Testis (tissue), 3 donors: ENCODE results near the gene ACTMAP. TPM values are rescaled to one million over a fixed set of nuclear protein-coding genes. Genes with fewer than 3 reads are reported as not detected.

Source experiments
- DNase-seq: peaks from one replicate; pipeline ENCODE4 v3.0.0-alpha.2; 2019
- H3K27ac ChIP-seq, 2 donors: fragments of 200-600 bp; sonication (generic); one replicate each; pipeline ENCODE4 v1.5.1; 2019
- H3K27me3 ChIP-seq: fragments of 200-600 bp; sonication (generic); one replicate; pipeline ENCODE4 v1.5.1; 2019
- H3K36me3 ChIP-seq: fragments of 200-600 bp; sonication (generic); one replicate; pipeline ENCODE4 v1.5.1; 2017; ENCODE audit warnings: low read depth; ENCODE audit errors: missing control alignments
- H3K4me1 ChIP-seq: fragments of 200-600 bp; sonication (generic); one replicate; pipeline ENCODE4 v1.5.1; 2019
- H3K4me3 ChIP-seq, 2 donors: fragments of 200-600 bp; sonication (generic); one replicate each; pipeline ENCODE4 v1.5.1; 2017 to 2019
- H3K9me3 ChIP-seq: fragments of 200-600 bp; sonication (generic); one replicate; pipeline ENCODE4 v1.5.1; 2017
- CTCF ChIP-seq, 3 experiments: fragments of 450-650 bp in 2 of 3; fragments of 200-600 bp in 1 of 3; sonication (generic) in 1 of 3; IDR thresholded peaks; one replicate each; pipeline ENCODE4 v1.5.1; 2016 to 2019; ENCODE audit warnings: antibody characterized with exemption in 3 of 3, mild to moderate bottlenecking in 2 of 3, moderate library complexity in 1 of 3
- POLR2A ChIP-seq: fragments of 450-650 bp; IDR thresholded peaks from one replicate; pipeline ENCODE4 v1.6.1; 2017; ENCODE audit warnings: antibody characterized with exemption, mild to moderate bottlenecking, moderate library complexity
- WGBS, 2 donors: methylation state at CpG; one replicate each; pipeline ENCODE4 v1.1.5; 2018; 5-methylcytosine and 5-hydroxymethylcytosine counted together
- intact Hi-C: fragments of 100-400 bp; cut with DNase I; formaldehyde crosslinking; loops from one replicate; pipeline ENCODE4 v1.15.1; 2023; ENCODE audit warnings: low total_unique reads
- polyA plus RNA-seq: library from polyadenylated mRNA; stranded (reverse); fragments of 350-450 nt; fragmentation: Illumina TruSeq; extraction: RNeasy Lipid Tissue Mini Kit (QIAGEN cat#74804); gene quantifications from one replicate; pipeline ENCODE4 v1.2.3, GENCODE V29; 2014; ENCODE audit warnings: low read depth, low replicate concordance; ENCODE audit not compliant: insufficient read depth
- total RNA-seq, 2 donors: library from RNA; depleted of rRNA; stranded (reverse); fragments of >200 nt; gene quantifications; one replicate each; pipeline ENCODE4 v1.2.3, GENCODE V29; 2016

ACTMAP gene
- total and polyA plus RNA-seq, 3 donors from 2014 or later: 14.8 to 21.5 (median 17.7) TPM

GRCh38 chr19:40754611-40755247 is 4.5 kb upstream of the ACTMAP start:
- H3K27ac ChIP-seq: no peak overlapping the region
- no peak for DNase-seq
- TF ChIP-seq CTCF (IDR thresholded peaks at IDR 0.05): no peak
- no peak for TF ChIP-seq POLR2A
- WGBS, 2 donors: 77 to 84% methylated on average over 9 of the region's 9 CpGs
- no peak overlapping the region for H3K4me3 ChIP-seq
- H3K36me3 ChIP-seq: no peaks in the 10 kb centered on the region
- intact Hi-C loops: no loop called here
- H3K27me3 ChIP-seq: no peaks in the 10 kb centered on the region
- no peaks in the 10 kb centered on the region for H3K9me3 ChIP-seq
- H3K4me1 ChIP-seq: peaks cover 12% of the 10 kb centered on the region

- H3K36me3 ChIP-seq: no peaks in the 10 kb centered on the region
- H3K27me3 ChIP-seq: no peaks in the 10 kb centered on the region
- H3K9me3 ChIP-seq: no peaks in the 10 kb centered on the region
- DNase-seq: no peak
- intact Hi-C loops: no loop called here
- no peak for TF ChIP-seq POLR2A
- TF ChIP-seq CTCF (IDR thresholded peaks at IDR 0.05): no peak
- H3K4me1 ChIP-seq: peaks cover 19% of the 10 kb centered on the region
- H3K27ac ChIP-seq: no peak overlapping the region
- H3K4me3 ChIP-seq: peak overlapping the region; percentile 67 to 89
- WGBS, 2 donors: 58 to 74% methylated on average over 12 of the region's 12 CpGs
These were observed 2.0 kb upstream of the ACTMAP start for GRCh38 chr19:40752257-40752781.

GRCh38 chr19:40750874-40751537 is 729 bp upstream of the ACTMAP start, which contains the start of gene SNRPA:
Gene SNRPA, plus strand, starts transcription at chr19:40751203. Its CDS starts 206 bp downstream, at chr19:40751409.
- no peaks in the 10 kb centered on the region for H3K27me3 ChIP-seq
- no peaks in the 10 kb centered on the region for H3K36me3 ChIP-seq
- peak within 1 kb of the TSS; percentile 90 to 97 for H3K27ac ChIP-seq
- peak within 1 kb of the TSS; percentile 67 to 89 for H3K4me3 ChIP-seq
- DNase-seq: peak; percentile 99
- no peak for TF ChIP-seq CTCF (IDR thresholded peaks at IDR 0.05)
- TF ChIP-seq POLR2A: peak; percentile 71
- H3K9me3 ChIP-seq: no peaks in the 10 kb centered on the region
- 1% methylated on average over 38 to 46 of the region's 46 CpGs for WGBS, 2 donors
- intact Hi-C loops: no loop called here
- H3K4me1 ChIP-seq: peaks cover 19% of the 10 kb centered on the region

GRCh38 chr19:40747536-40747935 is 2.7 kb downstream of the ACTMAP start:
- TF ChIP-seq POLR2A (no peak), CTCF (IDR thresholded peaks at IDR 0.05) (no peak)
- H3K4me3 ChIP-seq: no peak overlapping the region
- H3K36me3 ChIP-seq: no peaks in the 10 kb centered on the region
- peak overlapping the region in 1 of 2 donors; percentile 55 for H3K27ac ChIP-seq
- no peak for DNase-seq
- intact Hi-C loops: no loop called here
- H3K27me3 ChIP-seq: no peaks in the 10 kb centered on the region
- H3K4me1 ChIP-seq: peaks cover 23% of the 10 kb centered on the region
- H3K9me3 ChIP-seq: no peaks in the 10 kb centered on the region
- 82 to 96% methylated on average over 7 of the region's 7 CpGs for WGBS, 2 donors
